SK-N-SH (cell line): ENCODE results near the gene TASP1. TPM values are rescaled to one million over a fixed set of nuclear protein-coding genes. Genes with fewer than 3 reads are reported as not detected.

ENCODE experiments used
- CTCF ChIA-PET: fragments of 300-600, 350-600 bp; formaldehyde crosslinking; extraction: SDS; loops from one replicate; lab custom pipeline; 2021; lab: Yijun Ruan, JAX
- POLR2A ChIA-PET: fragments of 350-600 bp; sonication (Branson Sonifier 250); formaldehyde crosslinking; extraction: SDS; loops from one replicate; lab custom pipeline; 2020; ENCODE audit warnings: antibody characterized with exemption, inconsistent platforms; lab: Yijun Ruan, JAX
- DNase-seq: peaks from one replicate; pipeline ENCODE4 v3.0.0; 2012
- H2AFZ ChIP-seq: fragments of 200-600 bp; sonication (generic); 2 replicates; pipeline ENCODE4 v1.8.1; 2016; ENCODE audit warnings: antibody characterized with exemption, mild to moderate bottlenecking, low read depth
- H3F3A ChIP-seq: fragments of 200-600 bp; sonication (generic); replicated peaks from 2 replicates; pipeline ENCODE3; 2016; ENCODE audit warnings: antibody characterized with exemption, mild to moderate bottlenecking; ENCODE audit not compliant: insufficient read depth
- H3K27ac ChIP-seq, 2 experiments: fragments of 200-500 bp in 1 of 2; fragments of 200-600 bp in 1 of 2; sonication (Bioruptor generic) in 1 of 2; sonication (generic), shearing (Covaris generic) in 1 of 2; 2 replicates each; pipeline versions ENCODE4 v1.5.1 to v1.6.1; 2014 to 2016; ENCODE audit warnings: low read depth in 2 of 2, inconsistent platforms in 1 of 2, low read length in 1 of 2, mild to moderate bottlenecking in 1 of 2, mixed read lengths in 1 of 2
- H3K27me3 ChIP-seq: fragments of 200-600 bp; sonication (generic), shearing (Covaris generic); 2 replicates; pipeline ENCODE4 v1.6.1; 2016; ENCODE audit warnings: mixed run types; ENCODE audit not compliant: insufficient read depth
- H3K36me3 ChIP-seq, 2 experiments: fragments of 200-500 bp in 1 of 2; fragments of 200-600 bp in 1 of 2; sonication (Bioruptor generic) in 1 of 2; sonication (generic) in 1 of 2; replicated peaks in 1 of 2; 2 replicates each; pipeline versions ENCODE3 to v1.5.1; 2014 to 2016; ENCODE audit warnings: low read length in 1 of 2, mild to moderate bottlenecking in 1 of 2; ENCODE audit not compliant: insufficient read depth in 2 of 2, control insufficient read depth in 1 of 2
- H3K4me1 ChIP-seq, 2 experiments: fragments of 200-500 bp in 1 of 2; fragments of 200-600 bp in 1 of 2; sonication (Bioruptor generic) in 1 of 2; sonication (generic), shearing (Covaris generic) in 1 of 2; 2 replicates each; pipeline versions ENCODE4 v1.5.1 to v1.6.1; 2014 to 2016; ENCODE audit warnings: low read depth in 1 of 2, low read length in 1 of 2, mixed run types in 1 of 2; ENCODE audit not compliant: insufficient read depth in 2 of 2, control insufficient read depth in 1 of 2
- H3K4me2 ChIP-seq: fragments of 200-600 bp; sonication (generic), shearing (Covaris generic); 2 replicates; pipeline ENCODE4 v1.6.1; 2017; ENCODE audit warnings: mixed run types
- H3K4me3 ChIP-seq, 2 experiments: fragments of 200-500 bp in 1 of 2; fragments of 200-600 bp in 1 of 2; sonication (Bioruptor generic) in 1 of 2; sonication (generic), shearing (Covaris generic) in 1 of 2; 2 replicates each; pipeline versions ENCODE4 v1.5.1 to v1.8.1; 2014 to 2016; ENCODE audit warnings: low read depth in 2 of 2, inconsistent platforms in 1 of 2, low read length in 1 of 2, mild to moderate bottlenecking in 1 of 2, mixed read lengths in 1 of 2, moderate library complexity in 1 of 2
- H3K79me2 ChIP-seq: fragments of 200-600 bp; sonication (generic); 2 replicates; pipeline ENCODE4 v1.8.1; 2017; ENCODE audit warnings: mild to moderate bottlenecking; ENCODE audit not compliant: insufficient read depth
- H3K9ac ChIP-seq: fragments of 200-600 bp; sonication (generic); 2 replicates; pipeline ENCODE4 v1.6.1; 2017; ENCODE audit warnings: mixed run types
- H3K9me2 ChIP-seq: fragments of 200-600 bp; sonication (generic); 2 replicates; pipeline ENCODE4 v1.6.1; 2017; ENCODE audit warnings: mixed run types
- H3K9me3 ChIP-seq: fragments of 200-600 bp; sonication (generic); 2 replicates; pipeline ENCODE4 v1.6.1; 2017; ENCODE audit warnings: mixed run types, mild to moderate bottlenecking, moderate library complexity
- H4K20me1 ChIP-seq: fragments of 200-600 bp; sonication (generic); 2 replicates; pipeline ENCODE4 v1.6.1; 2017; ENCODE audit warnings: mild to moderate bottlenecking, mixed run types; ENCODE audit not compliant: insufficient read depth
- CTCF ChIP-seq: fragments of 200-600 bp; sonication (generic); IDR thresholded peaks from 2 replicates; pipeline ENCODE4 v1.6.1; 2017; ENCODE audit warnings: antibody characterized with exemption, mild to moderate bottlenecking, moderate library complexity
- EP300 ChIP-seq, 2 experiments: IDR thresholded peaks; 2 replicates each; pipeline versions ENCODE4 v1.4.0 to v1.6.1; 2012; ENCODE audit warnings: borderline replicate concordance in 1 of 2, low read depth in 1 of 2, low read length in 1 of 2
- EZH2phosphoT487 ChIP-seq: fragments of 200-600 bp; sonication (generic); IDR thresholded peaks from 2 replicates; pipeline ENCODE4 v1.6.1; 2017; ENCODE audit warnings: low read depth, mixed run types, mild to moderate bottlenecking, antibody characterized with exemption, moderate library complexity, borderline replicate concordance
- FOSL2 ChIP-seq: IDR thresholded peaks from 2 replicates; pipeline ENCODE4 v1.4.0; 2012; ENCODE audit warnings: low read depth, mild to moderate bottlenecking, moderate library complexity, borderline replicate concordance
- FOXJ3 ChIP-seq: sonication (generic); formaldehyde crosslinking; IDR thresholded peaks from 2 replicates; pipeline ENCODE4 v1.5.1; 2020; ENCODE audit warnings: mild to moderate bottlenecking, missing genetic modification reagents
- FOXM1 ChIP-seq: IDR thresholded peaks from 2 replicates; pipeline ENCODE4 v1.4.0; 2012; ENCODE audit warnings: low read depth, mild to moderate bottlenecking
- GABPA ChIP-seq: IDR thresholded peaks from 2 replicates; pipeline ENCODE4 v1.4.0; 2012; ENCODE audit warnings: low read depth, mild to moderate bottlenecking
- GATA2 ChIP-seq: sonication (generic); formaldehyde crosslinking; IDR thresholded peaks from 2 replicates; pipeline ENCODE4 v1.5.0; 2020; ENCODE audit warnings: mild to moderate bottlenecking, missing genetic modification reagents
- JUND ChIP-seq: IDR thresholded peaks from 2 replicates; pipeline ENCODE4 v1.4.0; 2012
- MEF2A ChIP-seq: IDR thresholded peaks from 2 replicates; pipeline ENCODE4 v1.4.0; 2012; ENCODE audit warnings: low read depth, borderline replicate concordance
- NRF1 ChIP-seq: IDR thresholded peaks from 2 replicates; pipeline ENCODE4 v1.6.1; 2012; ENCODE audit warnings: low read depth, mild to moderate bottlenecking, low read length
- POLR2AphosphoS5 ChIP-seq: IDR thresholded peaks from 2 replicates; pipeline ENCODE4 v1.6.1; 2012; ENCODE audit warnings: low read depth, low read length
- RFX5 ChIP-seq: IDR thresholded peaks from 2 replicates; pipeline ENCODE4 v1.6.1; 2012; ENCODE audit warnings: mild to moderate bottlenecking, improper control_type of control experiment, low read length
- RXRA ChIP-seq: IDR thresholded peaks from 2 replicates; pipeline ENCODE4 v1.4.0; 2012; ENCODE audit warnings: low read depth, mild to moderate bottlenecking, borderline replicate concordance
- YY1 ChIP-seq: IDR thresholded peaks from 2 replicates; pipeline ENCODE4 v1.4.0; 2012; ENCODE audit warnings: low read depth, mild to moderate bottlenecking
- WGBS: methylation state at CpG from one replicate; pipeline ENCODE4 v1.1.6; 2017; ENCODE audit warnings: low lambda C conversion rate; 5-methylcytosine and 5-hydroxymethylcytosine counted together
- polyA plus RNA-seq, 3 experiments: library from polyadenylated mRNA; depleted of rRNA; stranded (reverse); fragments of >200 nt; gene quantifications; 2 replicates each; pipeline ENCODE4 v1.2.3, GENCODE V29; 2012
- TF ChIP-seq, protein P1 (sequence below): fragments of 150-350 bp; IDR thresholded peaks from 2 replicates; pipeline ENCODE4 v1.6.1; 2017; ENCODE audit warnings: antibody characterized with exemption, low read length, low read depth, borderline replicate concordance
- TF ChIP-seq, protein P2 (sequence below): IDR thresholded peaks from 2 replicates; pipeline ENCODE4 v1.4.0; 2012; ENCODE audit warnings: low read depth, borderline replicate concordance

Gene TASP1
- polyA plus RNA-seq, 1 of the 3 experiments (the other 2 are of a cell fraction) = 5.9 TPM

GRCh38 chr20:13453367-13453766 lies 185.4 kb downstream of the TASP1 start:
- WGBS = 95% methylated on average over 2 of the region's 2 CpGs
- Histone ChIP-seq H3K4me1 (peaks cover 0 to 13% of the 10 kb centered on the region in 2 experiments; a peak in 2 of 4 replicates), H3F3A (no peaks in the 10 kb centered on the region)
- POLR2A ChIA-PET = no interaction called here
- TF ChIP-seq YY1 (no peak), RXRA (no peak), GATA2 (CRISPR knock-in tag) (no peak), CTCF (no peak)
- TF ChIP-seq, protein P1, sequence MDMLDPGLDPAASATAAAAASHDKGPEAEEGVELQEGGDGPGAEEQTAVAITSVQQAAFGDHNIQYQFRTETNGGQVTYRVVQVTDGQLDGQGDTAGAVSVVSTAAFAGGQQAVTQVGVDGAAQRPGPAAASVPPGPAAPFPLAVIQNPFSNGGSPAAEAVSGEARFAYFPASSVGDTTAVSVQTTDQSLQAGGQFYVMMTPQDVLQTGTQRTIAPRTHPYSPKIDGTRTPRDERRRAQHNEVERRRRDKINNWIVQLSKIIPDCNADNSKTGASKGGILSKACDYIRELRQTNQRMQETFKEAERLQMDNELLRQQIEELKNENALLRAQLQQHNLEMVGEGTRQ = no peak
- TF ChIP-seq, all 33 proteins: peak for 0
- H3K27me3 ChIP-seq = no peaks in the 10 kb centered on the region
- no peaks in the 10 kb centered on the region for H4K20me1 ChIP-seq
- no peaks in the 10 kb centered on the region for H3K9me2 ChIP-seq
- H3K27ac ChIP-seq = no peak overlapping the region
- H3K4me3 ChIP-seq = no peak overlapping the region
- H3K9ac ChIP-seq = no peak overlapping the region
- no peaks in the 10 kb centered on the region for H3K9me3 ChIP-seq
- peaks cover 0 to 3% of the 10 kb centered on the region in 2 experiments for H3K36me3 ChIP-seq
- CTCF ChIA-PET = no interaction called here
- H2AFZ ChIP-seq = no peak overlapping the region
- no peak for DNase-seq
- H3K79me2 ChIP-seq = no peaks in the 10 kb centered on the region
- no peak overlapping the region for H3K4me2 ChIP-seq

DNA sequence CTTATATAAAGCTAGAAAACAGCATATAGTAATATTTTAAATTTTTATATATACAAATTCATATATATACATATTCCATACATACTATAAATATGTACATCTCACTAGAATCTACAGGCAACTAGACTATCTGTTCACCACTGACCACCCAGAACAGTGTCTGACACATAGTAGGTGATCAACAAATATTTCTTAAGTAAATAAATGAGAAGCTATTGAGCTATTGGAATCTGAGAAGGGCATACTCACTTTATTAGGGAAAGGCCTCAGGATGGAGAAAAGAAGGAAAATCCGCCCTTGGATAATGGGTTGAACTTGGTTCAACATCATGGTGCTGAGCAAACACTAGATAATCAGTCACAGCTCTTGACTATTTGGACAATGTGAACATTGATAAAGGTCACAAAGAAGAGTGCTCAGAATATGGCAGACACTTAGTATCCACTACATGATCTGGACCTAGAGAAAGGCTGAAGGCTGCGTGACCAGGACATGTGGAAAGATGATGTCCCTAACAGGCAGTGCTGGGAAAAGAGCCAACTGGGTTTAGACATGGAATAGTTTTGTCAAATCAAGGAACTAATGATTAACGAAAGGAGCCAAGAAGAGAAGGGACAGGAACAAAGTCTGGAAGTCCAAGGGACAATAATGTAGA lies 186.1 kb downstream of the TASP1 start:
- 79% methylated on average over 3 of the region's 3 CpGs for WGBS

GRCh38 chr20:13449868-13450434 lies 188.8 kb downstream of the TASP1 start:
- DNase-seq = no peak
- no peaks in the 10 kb centered on the region for H3K9me3 ChIP-seq
- no peak overlapping the region for H3K4me3 ChIP-seq
- POLR2A ChIA-PET = no interaction called here
- H3K9ac ChIP-seq = no peak overlapping the region
- H3K79me2 ChIP-seq = no peaks in the 10 kb centered on the region
- no peaks in the 10 kb centered on the region for H4K20me1 ChIP-seq
- peaks cover 0 to 3% of the 10 kb centered on the region in 2 experiments for H3K36me3 ChIP-seq
- no peaks in the 10 kb centered on the region for H3K9me2 ChIP-seq
- CTCF ChIA-PET = no interaction called here
- no peak overlapping the region for H3K27ac ChIP-seq
- peaks cover 0 to 5% of the 10 kb centered on the region in 2 experiments; a peak in 2 of 4 replicates for H3K4me1 ChIP-seq
- no peak overlapping the region for H3K4me2 ChIP-seq
- H3K27me3 ChIP-seq = no peaks in the 10 kb centered on the region
- H3F3A ChIP-seq = no peaks in the 10 kb centered on the region
- H2AFZ ChIP-seq = no peak overlapping the region
- WGBS = 74% methylated on average over 3 of the region's 3 CpGs
- TF ChIP-seq EZH2phosphoT487 = no peak
- no peak for TF ChIP-seq MEF2A
- TF ChIP-seq, protein P2, sequence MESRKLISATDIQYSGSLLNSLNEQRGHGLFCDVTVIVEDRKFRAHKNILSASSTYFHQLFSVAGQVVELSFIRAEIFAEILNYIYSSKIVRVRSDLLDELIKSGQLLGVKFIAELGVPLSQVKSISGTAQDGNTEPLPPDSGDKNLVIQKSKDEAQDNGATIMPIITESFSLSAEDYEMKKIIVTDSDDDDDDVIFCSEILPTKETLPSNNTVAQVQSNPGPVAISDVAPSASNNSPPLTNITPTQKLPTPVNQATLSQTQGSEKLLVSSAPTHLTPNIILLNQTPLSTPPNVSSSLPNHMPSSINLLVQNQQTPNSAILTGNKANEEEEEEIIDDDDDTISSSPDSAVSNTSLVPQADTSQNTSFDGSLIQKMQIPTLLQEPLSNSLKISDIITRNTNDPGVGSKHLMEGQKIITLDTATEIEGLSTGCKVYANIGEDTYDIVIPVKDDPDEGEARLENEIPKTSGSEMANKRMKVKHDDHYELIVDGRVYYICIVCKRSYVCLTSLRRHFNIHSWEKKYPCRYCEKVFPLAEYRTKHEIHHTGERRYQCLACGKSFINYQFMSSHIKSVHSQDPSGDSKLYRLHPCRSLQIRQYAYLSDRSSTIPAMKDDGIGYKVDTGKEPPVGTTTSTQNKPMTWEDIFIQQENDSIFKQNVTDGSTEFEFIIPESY = no peak
- TF ChIP-seq FOSL2 = no peak
- TF ChIP-seq EP300 (IDR thresholded peaks at IDR 0.05; ENCODE audit: borderline replicate concordance in 1 of 2, low read depth in 1 of 2, low read length in 1 of 2) = no peak
- TF ChIP-seq POLR2AphosphoS5 = no peak
- no peak for TF ChIP-seq FOXM1
- no peak for TF ChIP-seq YY1
- TF ChIP-seq GABPA = no peak
- no peak for TF ChIP-seq JUND
- TF ChIP-seq FOXJ3 = no peak

More for the DNA sequence above, 186.1 kb downstream of the TASP1 start:
- Histone ChIP-seq H3K36me3 (peaks cover 0 to 3% of the 10 kb centered on the region in 2 experiments), H2AFZ (no peak overlapping the region), H3K27ac (no peak overlapping the region), H3K9ac (no peak overlapping the region), H3K79me2 (no peaks in the 10 kb centered on the region), H3F3A (no peaks in the 10 kb centered on the region), H3K4me3 (no peak overlapping the region), H3K9me2 (no peaks in the 10 kb centered on the region), H3K9me3 (no peaks in the 10 kb centered on the region), H3K4me2 (no peak overlapping the region), H3K27me3 (no peaks in the 10 kb centered on the region), H4K20me1 (no peaks in the 10 kb centered on the region), H3K4me1 (peaks cover 0 to 13% of the 10 kb centered on the region in 2 experiments; a peak in 2 of 4 replicates)
- no peak for TF ChIP-seq RFX5
- no peak for TF ChIP-seq NRF1
- CTCF ChIA-PET = no interaction called here
- POLR2A ChIA-PET = no interaction called here
- DNase-seq = no peak
